GM18517 (cell line): ENCODE measurements around the gene HLA-DPA1.
"Not testable (repeated sequence)": the region's sequence is repeated elsewhere in the genome, so short reads cannot be mapped to it uniquely, and the experiment has no call there.

Experiments
- ATAC-seq: cut with Tn5 transposase; IDR thresholded peaks from one replicate; pipeline ENCODE4 v1.9.1; 2021; ENCODE audit warnings: mild to moderate bottlenecking, moderate library complexity; ENCODE audit not compliant: unreplicated experiment

HLA-DPA1 gene

GRCh38 chr6:33073431-33073871, at the start of gene HLA-DPA1:
Gene HLA-DPA1 (minus strand): TSS chr6:33073649.
- ATAC-seq: peak; percentile 59

GRCh38 chr6:33123181-33123580, 49.7 kb upstream of the HLA-DPA1 start:
- no peak for ATAC-seq

- no peak for ATAC-seq
Measured at GRCh38 chr6:33120001-33120400, 46.6 kb upstream of the HLA-DPA1 start.

- no peak for ATAC-seq
Measured at GRCh38 chr6:33118525-33119123, 45.2 kb upstream of the HLA-DPA1 start.

- ATAC-seq: no peak
Measured at GRCh38 chr6:33117811-33118277, 44.4 kb upstream of the HLA-DPA1 start.

GRCh38 chr6:33116841-33117711, 43.6 kb upstream of the HLA-DPA1 start:
- ATAC-seq: no peak

GRCh38 chr6:33116417-33116816, 43.0 kb upstream of the HLA-DPA1 start:
- ATAC-seq: no peak

- no peak for ATAC-seq
Measured at GRCh38 chr6:33114406-33114805, 41.0 kb upstream of the HLA-DPA1 start.

- ATAC-seq: no peak
Measured at GRCh38 chr6:33113755-33114154, 40.3 kb upstream of the HLA-DPA1 start.

- peak; percentile 84 for ATAC-seq
Measured at GRCh38 chr6:33112148-33112547, 38.7 kb upstream of the HLA-DPA1 start.

- no peak for ATAC-seq
Measured at GRCh38 chr6:33108307-33108706, 34.9 kb upstream of the HLA-DPA1 start.

GRCh38 chr6:33107641-33108040, 34.2 kb upstream of the HLA-DPA1 start:
- ATAC-seq: no peak

GRCh38 chr6:33105916-33106871, 32.7 kb upstream of the HLA-DPA1 start:
- ATAC-seq: no peak

GRCh38 chr6:33105386-33105785, 31.9 kb upstream of the HLA-DPA1 start:
- ATAC-seq: no peak

GRCh38 chr6:33104887-33105286, 31.4 kb upstream of the HLA-DPA1 start:
- ATAC-seq: no peak

GRCh38 chr6:33103776-33104175, 30.3 kb upstream of the HLA-DPA1 start:
- ATAC-seq: no peak

GRCh38 chr6:33101121-33101737, 27.8 kb upstream of the HLA-DPA1 start:
- not testable (repeated sequence) for ATAC-seq

GRCh38 chr6:33095681-33096080, 22.2 kb upstream of the HLA-DPA1 start:
- ATAC-seq: no peak

- no peak for ATAC-seq
Measured at GRCh38 chr6:33093855-33094254, 20.4 kb upstream of the HLA-DPA1 start.

- ATAC-seq: no peak
Measured at GRCh38 chr6:33092385-33092784, 18.9 kb upstream of the HLA-DPA1 start.

- no peak for ATAC-seq
Measured at GRCh38 chr6:33091957-33092356, 18.5 kb upstream of the HLA-DPA1 start.
